ENCODE measurements around the gene ZBTB39.

GRCh38 chr12:57044889-57045288, 38.5 kb upstream of the ZBTB39 start:
- TF ChIP-seq CTCF (IDR thresholded peaks at IDR 0.05) (no peak), EZH2 (IDR thresholded peaks at IDR 0.05; ENCODE audit: borderline replicate concordance, insufficient read depth, low read depth, low read length, poor library complexity, severe bottlenecking) (no peak)

Data from B cell (primary cell).